SU-DHL-6 (cell line): ENCODE results near the gene TIAM2.

ENCODE experiments used
- H2AFZ ChIP-seq: fragments of 200-600 bp; sonication (generic); 2 replicates; pipeline ENCODE4 v1.6.1; 2014; ENCODE audit warnings: low read depth, mild to moderate bottlenecking, moderate library complexity, mixed read lengths, antibody characterized with exemption, low read length; ENCODE audit not compliant: severe bottlenecking
- H3F3A ChIP-seq: fragments of 200-600 bp; shearing (Covaris generic); 2 replicates; pipeline ENCODE4 v1.6.0; 2016; ENCODE audit warnings: antibody characterized with exemption, mild to moderate bottlenecking; ENCODE audit not compliant: insufficient read depth
- H3K27ac ChIP-seq: fragments of 200-600 bp; sonication (generic); 2 replicates; pipeline ENCODE4 v1.5.1; 2016; ENCODE audit warnings: low read depth, mild to moderate bottlenecking, low read length, moderate library complexity, mixed read lengths
- H3K27me3 ChIP-seq: fragments of 200-600 bp; sonication (generic), shearing (Covaris generic); 2 replicates; pipeline ENCODE4 v1.6.0; 2014; ENCODE audit warnings: mild to moderate bottlenecking, low read length
- H3K36me3 ChIP-seq: fragments of 200-600 bp; sonication (generic); 2 replicates; pipeline ENCODE4 v1.6.1; 2014; ENCODE audit warnings: mild to moderate bottlenecking, low read length, mixed read lengths
- H3K4me2 ChIP-seq: fragments of 300-600, 200-600 bp; shearing (Covaris generic), sonication (generic); 2 replicates; pipeline ENCODE4 v1.6.0; 2014; ENCODE audit warnings: low read length, low read depth, mild to moderate bottlenecking; ENCODE audit not compliant: poor library complexity, severe bottlenecking
- H3K4me3 ChIP-seq: fragments of 200-600 bp; sonication (generic); 2 replicates; pipeline ENCODE4 v1.5.1; 2014; ENCODE audit warnings: antibody characterized with exemption, low read length, mild to moderate bottlenecking, mixed read lengths; ENCODE audit not compliant: insufficient read depth, poor library complexity, severe bottlenecking
- H3K79me2 ChIP-seq: fragments of 200-600 bp; sonication (generic); 2 replicates; pipeline ENCODE4 v1.6.1; 2014; ENCODE audit warnings: mild to moderate bottlenecking, low read length, moderate library complexity; ENCODE audit not compliant: insufficient read depth
- H3K9ac ChIP-seq: fragments of 200-600 bp; sonication (generic); 2 replicates; pipeline ENCODE4 v1.7.0; 2014; ENCODE audit warnings: mild to moderate bottlenecking, low read length
- H3K9me2 ChIP-seq: fragments of 200-600 bp; sonication (generic); replicated peaks from 2 replicates; pipeline ENCODE4 v1.6.1; 2014; ENCODE audit warnings: low read length; ENCODE audit not compliant: insufficient read depth
- H3K9me3 ChIP-seq: fragments of 200-600 bp; sonication (generic); 2 replicates; pipeline ENCODE4 v1.6.1; 2014; ENCODE audit warnings: low read length, mixed read lengths; ENCODE audit not compliant: insufficient read depth
- H4K20me1 ChIP-seq: fragments of 200-600 bp; sonication (generic); 2 replicates; pipeline ENCODE4 v1.6.1; 2014; ENCODE audit warnings: low read depth, mild to moderate bottlenecking, antibody characterized with exemption, low read length, moderate library complexity, mixed read lengths
- EZH2phosphoT487 ChIP-seq: fragments of 200-600 bp; sonication (generic), shearing (Covaris generic); conservative IDR thresholded peaks from 2 replicates; pipeline ENCODE4 v1.6.1; 2018; ENCODE audit warnings: mild to moderate bottlenecking, antibody characterized with exemption, low read length, moderate library complexity, mixed read lengths
- TF ChIP-seq, protein P1 (sequence below): fragments of 200-600 bp; sonication (generic); IDR thresholded peaks from one replicate; pipeline ENCODE4 v1.5.1; 2017; ENCODE audit warnings: antibody characterized with exemption, mild to moderate bottlenecking, low read length, moderate library complexity; ENCODE audit not compliant: insufficient read depth, poor library complexity, severe bottlenecking

The TIAM2 gene

DNA sequence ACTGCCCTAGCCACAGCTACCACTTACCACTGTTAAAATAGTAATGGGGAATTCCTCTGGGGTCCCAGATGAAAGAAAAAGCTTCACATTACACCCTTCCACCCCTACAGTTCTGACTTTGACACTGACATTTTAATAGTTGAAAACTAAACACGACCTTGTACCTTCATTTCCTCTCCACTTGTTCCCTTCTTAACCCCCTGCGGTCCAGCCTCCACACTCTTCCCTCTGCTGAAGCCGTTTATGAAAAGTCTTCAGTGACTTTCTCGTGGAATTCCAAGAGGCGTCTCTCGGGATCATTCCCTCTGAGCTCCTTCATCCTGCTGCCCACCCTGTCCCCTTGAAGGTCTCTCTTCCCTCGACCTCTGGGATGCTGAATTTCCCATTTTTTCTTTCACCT, 36.6 kb upstream of the TIAM2 start:
- H3K36me3 ChIP-seq = no peaks in the 10 kb centered on the region
- H3K9me2 ChIP-seq = no peaks in the 10 kb centered on the region
- H3K9me3 ChIP-seq = no peaks in the 10 kb centered on the region
- H2AFZ ChIP-seq = no peak overlapping the region
- no peak overlapping the region for H3K9ac ChIP-seq
- no peak overlapping the region for H3K4me2 ChIP-seq
- TF ChIP-seq, protein P1, sequence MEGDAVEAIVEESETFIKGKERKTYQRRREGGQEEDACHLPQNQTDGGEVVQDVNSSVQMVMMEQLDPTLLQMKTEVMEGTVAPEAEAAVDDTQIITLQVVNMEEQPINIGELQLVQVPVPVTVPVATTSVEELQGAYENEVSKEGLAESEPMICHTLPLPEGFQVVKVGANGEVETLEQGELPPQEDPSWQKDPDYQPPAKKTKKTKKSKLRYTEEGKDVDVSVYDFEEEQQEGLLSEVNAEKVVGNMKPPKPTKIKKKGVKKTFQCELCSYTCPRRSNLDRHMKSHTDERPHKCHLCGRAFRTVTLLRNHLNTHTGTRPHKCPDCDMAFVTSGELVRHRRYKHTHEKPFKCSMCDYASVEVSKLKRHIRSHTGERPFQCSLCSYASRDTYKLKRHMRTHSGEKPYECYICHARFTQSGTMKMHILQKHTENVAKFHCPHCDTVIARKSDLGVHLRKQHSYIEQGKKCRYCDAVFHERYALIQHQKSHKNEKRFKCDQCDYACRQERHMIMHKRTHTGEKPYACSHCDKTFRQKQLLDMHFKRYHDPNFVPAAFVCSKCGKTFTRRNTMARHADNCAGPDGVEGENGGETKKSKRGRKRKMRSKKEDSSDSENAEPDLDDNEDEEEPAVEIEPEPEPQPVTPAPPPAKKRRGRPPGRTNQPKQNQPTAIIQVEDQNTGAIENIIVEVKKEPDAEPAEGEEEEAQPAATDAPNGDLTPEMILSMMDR = no peak
- TF ChIP-seq EZH2phosphoT487 = no peak
- H3K4me3 ChIP-seq = no peak overlapping the region
- no peaks in the 10 kb centered on the region for H4K20me1 ChIP-seq
- H3K27me3 ChIP-seq = no peaks in the 10 kb centered on the region
- no peak overlapping the region for H3K27ac ChIP-seq
- H3F3A ChIP-seq = no peaks in the 10 kb centered on the region
- H3K79me2 ChIP-seq = no peaks in the 10 kb centered on the region

DNA sequence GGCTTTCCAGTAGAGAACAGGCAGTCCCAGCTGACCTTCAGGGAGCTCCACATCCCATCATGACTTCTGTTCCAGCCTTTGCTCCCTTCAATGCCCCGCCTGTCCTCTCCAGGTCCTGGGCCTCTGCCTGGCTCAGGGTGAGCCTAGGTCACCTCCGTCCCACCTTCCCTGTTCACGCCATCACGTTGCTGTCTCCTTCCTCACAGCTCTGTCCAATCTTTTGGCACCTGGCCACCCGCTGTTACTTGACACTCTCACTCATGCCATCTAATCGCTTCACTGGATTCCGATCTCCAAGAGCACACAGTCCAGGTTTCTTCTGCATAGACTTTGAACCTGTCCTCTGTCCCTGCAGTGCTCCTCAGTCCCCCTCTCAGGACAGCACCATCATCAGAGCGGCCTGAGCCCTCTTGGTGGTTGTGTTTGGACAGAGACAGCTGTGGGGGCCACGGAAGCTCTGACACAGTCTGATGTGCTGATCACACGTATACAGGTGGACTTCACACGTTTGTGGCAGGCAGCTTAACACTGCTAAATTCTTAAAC, 34.7 kb upstream of the TIAM2 start:
- H3K27me3 ChIP-seq = no peaks in the 10 kb centered on the region
- TF ChIP-seq EZH2phosphoT487 = no peak
- TF ChIP-seq, protein P1 = no peak
- H3K9ac ChIP-seq = no peak overlapping the region
- no peaks in the 10 kb centered on the region for H3K79me2 ChIP-seq
- H3F3A ChIP-seq = no peaks in the 10 kb centered on the region
- H3K4me3 ChIP-seq = no peak overlapping the region
- no peak overlapping the region for H2AFZ ChIP-seq
- H3K9me3 ChIP-seq = no peaks in the 10 kb centered on the region
- no peak overlapping the region for H3K27ac ChIP-seq
- H4K20me1 ChIP-seq = no peaks in the 10 kb centered on the region
- H3K4me2 ChIP-seq = no peak overlapping the region
- H3K36me3 ChIP-seq = no peaks in the 10 kb centered on the region
- no peaks in the 10 kb centered on the region for H3K9me2 ChIP-seq

DNA sequence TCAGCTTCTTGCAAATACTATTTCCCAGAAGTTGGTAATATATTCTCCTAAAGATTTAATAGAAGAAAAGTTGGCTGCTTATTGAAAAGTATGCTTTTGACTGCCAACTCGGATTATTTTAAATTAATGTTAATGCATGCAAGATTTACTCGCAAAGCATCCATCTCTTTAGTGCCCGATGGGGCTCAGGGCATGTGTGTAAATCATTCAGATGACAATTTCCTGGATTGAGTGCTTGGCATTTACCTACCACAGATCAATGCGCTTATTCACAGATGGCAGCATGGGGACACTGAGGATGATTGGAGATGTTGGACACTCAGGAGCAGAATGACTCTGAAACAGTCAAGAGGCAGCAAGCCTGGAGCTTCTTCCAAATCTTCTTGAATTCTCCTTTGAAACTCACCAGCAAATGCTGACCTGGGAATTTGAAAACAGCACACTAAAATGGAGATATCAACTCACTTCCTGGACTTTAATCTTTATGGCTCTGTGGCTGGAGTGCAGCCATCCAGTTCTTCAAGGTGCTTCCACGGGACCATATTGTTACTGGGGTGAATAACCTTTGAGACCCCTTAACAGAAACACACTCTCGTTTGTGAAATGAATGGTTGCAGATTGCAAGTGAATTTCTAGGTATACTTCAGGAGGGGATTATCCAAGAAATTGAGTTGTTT, 34.1 kb upstream of the TIAM2 start:
- Histone ChIP-seq H3K27me3 (no peaks in the 10 kb centered on the region), H3F3A (no peaks in the 10 kb centered on the region), H3K4me2 (no peak overlapping the region), H3K9me3 (no peaks in the 10 kb centered on the region), H3K27ac (no peak overlapping the region), H3K79me2 (no peaks in the 10 kb centered on the region), H3K9me2 (no peaks in the 10 kb centered on the region), H3K9ac (no peak overlapping the region), H2AFZ (no peak overlapping the region), H4K20me1 (no peaks in the 10 kb centered on the region), H3K4me3 (no peak overlapping the region), H3K36me3 (no peaks in the 10 kb centered on the region)
- TF ChIP-seq, protein P1 = no peak
- TF ChIP-seq EZH2phosphoT487 = no peak
